NCI-H748 (cell line): Measurements from ENCODE around the gene PLEKHJ1.

Experiments used
- DNase-seq: peaks from one replicate; lab custom pipeline; 2025; ENCODE audit not compliant: unreplicated experiment; lab: John Stamatoyannopoulos, UW

The PLEKHJ1 gene

GRCh38 chr19:2237051-2237868 is 1.1 kb upstream of the PLEKHJ1 start:
- no peak for DNase-seq

GRCh38 chr19:2236064-2236313 is 140 bp downstream of the PLEKHJ1 start:
- DNase-seq: no peak

- DNase-seq: peak; percentile 88
These were observed 607 bp downstream of the PLEKHJ1 start for GRCh38 chr19:2235381-2236063.

GRCh38 chr19:2234996-2235380 is 1.1 kb downstream of the PLEKHJ1 start:
- DNase-seq: no peak

- DNase-seq: no peak
These were observed 2.4 kb downstream of the PLEKHJ1 start for GRCh38 chr19:2233601-2234280.

- no peak for DNase-seq
These were observed 3.6 kb downstream of the PLEKHJ1 start for GRCh38 chr19:2232286-2233151.

- no peak for DNase-seq
These were observed 4.4 kb downstream of the PLEKHJ1 start for GRCh38 chr19:2231621-2232221.

GRCh38 chr19:2230807-2231533 is 5.2 kb downstream of the PLEKHJ1 start:
- no peak for DNase-seq

- no peak for DNase-seq
These were observed 6.0 kb downstream of the PLEKHJ1 start for GRCh38 chr19:2230033-2230531.

- DNase-seq: no peak
These were observed 6.8 kb downstream of the PLEKHJ1 start for GRCh38 chr19:2229103-2230032.

GRCh38 chr19:2228157-2229030 is 7.7 kb downstream of the PLEKHJ1 start:
- no peak for DNase-seq

- DNase-seq: no peak
These were observed 8.5 kb downstream of the PLEKHJ1 start for GRCh38 chr19:2227415-2228156.

- DNase-seq: no peak
These were observed 9.2 kb downstream of the PLEKHJ1 start for GRCh38 chr19:2226840-2227360.

- no peak for DNase-seq
These were observed 9.9 kb downstream of the PLEKHJ1 start for GRCh38 chr19:2226051-2226839.

GRCh38 chr19:2225415-2226050 is 10.6 kb downstream of the PLEKHJ1 start:
- DNase-seq: no peak
